IMR-90 (cell line): ENCODE results near the gene TACC2. TPM values are rescaled to one million over a fixed set of nuclear protein-coding genes. Genes with fewer than 3 reads are reported as not detected.

Experiments
- ATAC-seq: fragments of 200-7000 bp; cut with Tn5 transposase; 2 replicates; pipeline ENCODE4 v1.9.1; 2020; ENCODE audit warnings: low read depth, mild to moderate bottlenecking, moderate library complexity
- BruUV-seq: library from RNA; stranded (reverse); fragments of 400-500 nt; replicated peaks from 2 replicates; lab custom pipeline; 2021; lab: Mats Ljungman, UMichigan
- CTCF ChIA-PET: fragments of 300-600 bp; formaldehyde crosslinking; extraction: SDS; loops from one replicate; lab custom pipeline; 2021; ENCODE audit warnings: antibody characterized with exemption; lab: Yijun Ruan, JAX
- POLR2A ChIA-PET: fragments of 300-600 bp; sonication (Branson Sonifier 250); formaldehyde crosslinking; loops from one replicate; lab custom pipeline; 2022; ENCODE audit warnings: antibody characterized with exemption; ENCODE audit not compliant: unreplicated experiment; lab: Charles Lee
- DNase-seq: peaks from one replicate; pipeline ENCODE4 v3.0.0; 2013
- H2AFZ ChIP-seq: replicated peaks from 2 replicates; pipeline ENCODE3; 2013; ENCODE audit warnings: low read length, mild to moderate bottlenecking; ENCODE audit not compliant: poor library complexity
- H2AK5ac ChIP-seq: 2 replicates; pipeline ENCODE4 v1.6.1; 2013; ENCODE audit warnings: low read depth, low read length, inconsistent platforms
- H2AK9ac ChIP-seq: replicated peaks from 2 replicates; pipeline ENCODE3; 2013; ENCODE audit warnings: mild to moderate bottlenecking, low read depth, low read length, moderate library complexity; ENCODE audit not compliant: poor library complexity
- H2BK120ac ChIP-seq: 2 replicates; pipeline ENCODE4 v1.6.1; 2013; ENCODE audit warnings: low read depth, low read length, inconsistent platforms
- H2BK15ac ChIP-seq: 3 replicates; pipeline ENCODE4 v1.6.1; 2013; ENCODE audit warnings: low read depth, low read length, inconsistent platforms
- H2BK20ac ChIP-seq: 2 replicates; pipeline ENCODE4 v1.6.1; 2013; ENCODE audit warnings: low read depth, mild to moderate bottlenecking, inconsistent platforms, low read length, moderate library complexity
- H2BK5ac ChIP-seq: 2 replicates; pipeline ENCODE4 v1.6.1; 2013; ENCODE audit warnings: mild to moderate bottlenecking, low read depth, low read length, inconsistent platforms; ENCODE audit not compliant: poor library complexity, severe bottlenecking
- H3K14ac ChIP-seq: replicated peaks from 2 replicates; pipeline ENCODE4 v1.6.1; 2013; ENCODE audit warnings: low read depth, low read length, inconsistent platforms
- H3K18ac ChIP-seq: 2 replicates; pipeline ENCODE4 v1.6.1; 2013; ENCODE audit warnings: low read depth, low read length, control low read depth
- H3K23ac ChIP-seq: 2 replicates; pipeline ENCODE4 v1.6.1; 2013; ENCODE audit warnings: low read depth, low read length, inconsistent platforms
- H3K27ac ChIP-seq: 2 replicates; pipeline ENCODE4 v1.5.1; 2013; ENCODE audit warnings: mild to moderate bottlenecking, control low read depth, low read length; ENCODE audit not compliant: insufficient read depth
- H3K27me3 ChIP-seq: 2 replicates; pipeline ENCODE4 v1.6.1; 2013; ENCODE audit warnings: low read length; ENCODE audit not compliant: control insufficient read depth, insufficient read depth
- H3K36me3 ChIP-seq: 2 replicates; pipeline ENCODE4 v1.6.1; 2013; ENCODE audit warnings: low read length, mixed read lengths; ENCODE audit not compliant: control insufficient read depth, insufficient read depth
- H3K4ac ChIP-seq: 2 replicates; pipeline ENCODE4 v1.6.1; 2013; ENCODE audit warnings: low read depth, low read length, inconsistent platforms
- H3K4me1 ChIP-seq: 2 replicates; pipeline ENCODE4 v1.6.1; 2013; ENCODE audit warnings: low read length, mixed read lengths; ENCODE audit not compliant: control insufficient read depth, insufficient read depth
- H3K4me2 ChIP-seq: 2 replicates; pipeline ENCODE4 v1.6.1; 2013; ENCODE audit warnings: low read depth, mild to moderate bottlenecking, control low read depth, low read length, moderate library complexity
- H3K4me3 ChIP-seq: 2 replicates; pipeline ENCODE4 v1.5.1; 2013; ENCODE audit warnings: low read depth, mild to moderate bottlenecking, control low read depth, low read length, moderate library complexity; ENCODE audit not compliant: insufficient read depth
- H3K56ac ChIP-seq: 2 replicates; pipeline ENCODE4 v1.6.1; 2013; ENCODE audit warnings: low read length, inconsistent platforms; ENCODE audit not compliant: insufficient read depth; ENCODE audit errors: extremely low read depth
- H3K79me1 ChIP-seq, 2 experiments: 2 replicates each; pipeline ENCODE4 v1.6.1; 2013; ENCODE audit warnings: low read length in 2 of 2, inconsistent platforms in 1 of 2, low read depth in 1 of 2
- H3K9ac ChIP-seq: 2 replicates; pipeline ENCODE4 v1.6.1; 2013; ENCODE audit warnings: low read depth, low read length, control low read depth
- H3K9me1 ChIP-seq: 2 replicates; pipeline ENCODE4 v1.6.1; 2013; ENCODE audit warnings: low read length, inconsistent platforms; ENCODE audit not compliant: insufficient read depth
- H3K9me3 ChIP-seq: 2 replicates; pipeline ENCODE4 v1.6.1; 2013; ENCODE audit warnings: low read length; ENCODE audit not compliant: control insufficient read depth, insufficient read depth
- H4K20me1 ChIP-seq: 2 replicates; pipeline ENCODE4 v1.6.1; 2013; ENCODE audit warnings: low read length, inconsistent platforms; ENCODE audit not compliant: insufficient read depth
- H4K5ac ChIP-seq: 2 replicates; pipeline ENCODE4 v1.6.1; 2013; ENCODE audit warnings: mild to moderate bottlenecking, low read depth, low read length, control low read depth
- H4K8ac ChIP-seq, 2 experiments: 2 replicates each; pipeline ENCODE4 v1.6.1; 2013; ENCODE audit warnings: low read depth in 2 of 2, low read length in 2 of 2, control low read depth in 1 of 2, inconsistent platforms in 1 of 2
- H4K91ac ChIP-seq: 2 replicates; pipeline ENCODE4 v1.6.1; 2013; ENCODE audit warnings: low read depth, low read length, inconsistent platforms; ENCODE audit not compliant: insufficient read depth
- CEBPB ChIP-seq: IDR thresholded peaks from 2 replicates; pipeline ENCODE4 v1.6.1; 2012; ENCODE audit warnings: low read depth, low read length, improper control_type of control experiment
- CHD1 ChIP-seq: IDR thresholded peaks from 2 replicates; pipeline ENCODE4 v1.6.1; 2012; ENCODE audit warnings: low read depth, low read length, improper control_type of control experiment
- FOS ChIP-seq: fragments of 150-350 bp; IDR thresholded peaks from 2 replicates; pipeline ENCODE4 v1.6.1; 2016; ENCODE audit warnings: low read depth, low read length
- NFE2L2 ChIP-seq: fragments of 150-350 bp; IDR thresholded peaks from 2 replicates; pipeline ENCODE4 v1.6.1; 2016; ENCODE audit warnings: low read depth, mild to moderate bottlenecking, low read length
- POLR2A ChIP-seq: IDR thresholded peaks from 2 replicates; pipeline ENCODE4 v1.6.1; 2012; ENCODE audit warnings: mild to moderate bottlenecking, low read depth, low read length
- WGBS, 2 experiments: methylation state at CpG; one replicate each; pipeline versions ENCODE4 v1.1.5 to v1.1.7; 2013; ENCODE audit warnings: missing lambda C conversion rate in 2 of 2; ENCODE audit not compliant: insufficient read length in 1 of 2; ENCODE audit errors: extremely low coverage in 2 of 2; 5-methylcytosine and 5-hydroxymethylcytosine counted together
- dilution Hi-C: fragments of 300-500 bp; cut with HindIII; formaldehyde crosslinking; loops from one replicate; pipeline ENCODE4 v1.14.3; 2018; ENCODE audit warnings: low sequenced_read_pairs; ENCODE audit not compliant: unreplicated experiment
- in situ Hi-C: fragments of 300-500 bp; cut with MboI; formaldehyde crosslinking; loops from 3 replicates; pipeline ENCODE4 v1.14.3; 2019; ENCODE audit warnings: low sequenced_read_pairs, inconsistent platforms, mixed read lengths
- intact Hi-C: fragments of 100-400 bp; cut with micrococcal nuclease; formaldehyde crosslinking; loops from 2 replicates; pipeline ENCODE4 v1.10.0; 2022
- polyA plus RNA-seq, 3 experiments: library from polyadenylated mRNA; depleted of rRNA; stranded (reverse); fragments of >200 nt; gene quantifications; 2 replicates each; pipeline ENCODE4 v1.2.3, GENCODE V29; 2012; ENCODE audit warnings: low replicate concordance in 1 of 3
- total RNA-seq: library from RNA; depleted of rRNA; stranded (reverse); fragments of >200 nt; gene quantifications from 2 replicates; pipeline ENCODE4 v1.2.3, GENCODE V29; 2012
- TF ChIP-seq, protein P1 (sequence below): fragments of 150-350 bp; IDR thresholded peaks from 2 replicates; pipeline ENCODE4 v1.6.1; 2016; ENCODE audit warnings: low read depth, mild to moderate bottlenecking, low read length, moderate library complexity, borderline replicate concordance
- TF ChIP-seq, protein P2 (sequence below): conservative IDR thresholded peaks from 2 replicates; pipeline ENCODE4 v1.5.1; 2012; ENCODE audit warnings: mild to moderate bottlenecking, low read depth, low read length, improper control_type of control experiment

TACC2 gene
- total and polyA plus RNA-seq, 2 of the 4 experiments (the other 2 are of a cell fraction) = 2.9 to 15.4 TPM

- Histone ChIP-seq H2BK120ac (no peak overlapping the region), H4K20me1 (no peaks in the 10 kb centered on the region), H2AK5ac (no peak overlapping the region), H4K8ac (no peak overlapping the region), H3K18ac (no peak overlapping the region), H2AK9ac (no peak overlapping the region), H3K4ac (no peak overlapping the region), H3K79me1 (no peaks in the 10 kb centered on the region), H3K27ac (no peak overlapping the region), H4K91ac (no peak overlapping the region), H3K23ac (no peak overlapping the region), H2BK5ac (no peak overlapping the region), H3K4me2 (no peak overlapping the region), H4K5ac (no peak overlapping the region), H3K9me1 (no peaks in the 10 kb centered on the region), H3K9ac (no peak overlapping the region), H3K36me3 (no peaks in the 10 kb centered on the region; the same call in 1 of the 2 replicates), H2BK20ac (no peak overlapping the region), H3K27me3 (no peaks in the 10 kb centered on the region), H2BK15ac (no peak overlapping the region), H3K4me3 (no peak overlapping the region), H3K4me1 (peaks cover 6% of the 10 kb centered on the region; the same call in 1 of the 2 replicates), H3K9me3 (no peaks in the 10 kb centered on the region), H3K56ac (no peak overlapping the region), H3K14ac (no peak overlapping the region), H2AFZ (no peak overlapping the region)
- intact Hi-C loops (no loop called here), in situ Hi-C loops (no loop called here), dilution Hi-C loops (no loop called here)
- ATAC-seq (no peak), DNase-seq (no peak)
- CTCF ChIA-PET = no interaction called here
- BruUV-seq = no TSS peak
- 93% methylated on average over 2 of the region's 3 CpGs; no CpG with 5 or more reads in 1 of the 2 experiments for WGBS, 2 experiments
- POLR2A ChIA-PET = no interaction called here
- TF ChIP-seq CEBPB (no peak), POLR2A (no peak), FOS (no peak), NFE2L2 (no peak), CHD1 (no peak)
- TF ChIP-seq, protein P1, sequence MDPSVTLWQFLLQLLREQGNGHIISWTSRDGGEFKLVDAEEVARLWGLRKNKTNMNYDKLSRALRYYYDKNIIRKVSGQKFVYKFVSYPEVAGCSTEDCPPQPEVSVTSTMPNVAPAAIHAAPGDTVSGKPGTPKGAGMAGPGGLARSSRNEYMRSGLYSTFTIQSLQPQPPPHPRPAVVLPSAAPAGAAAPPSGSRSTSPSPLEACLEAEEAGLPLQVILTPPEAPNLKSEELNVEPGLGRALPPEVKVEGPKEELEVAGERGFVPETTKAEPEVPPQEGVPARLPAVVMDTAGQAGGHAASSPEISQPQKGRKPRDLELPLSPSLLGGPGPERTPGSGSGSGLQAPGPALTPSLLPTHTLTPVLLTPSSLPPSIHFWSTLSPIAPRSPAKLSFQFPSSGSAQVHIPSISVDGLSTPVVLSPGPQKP = no peak
- TF ChIP-seq, protein P2, sequence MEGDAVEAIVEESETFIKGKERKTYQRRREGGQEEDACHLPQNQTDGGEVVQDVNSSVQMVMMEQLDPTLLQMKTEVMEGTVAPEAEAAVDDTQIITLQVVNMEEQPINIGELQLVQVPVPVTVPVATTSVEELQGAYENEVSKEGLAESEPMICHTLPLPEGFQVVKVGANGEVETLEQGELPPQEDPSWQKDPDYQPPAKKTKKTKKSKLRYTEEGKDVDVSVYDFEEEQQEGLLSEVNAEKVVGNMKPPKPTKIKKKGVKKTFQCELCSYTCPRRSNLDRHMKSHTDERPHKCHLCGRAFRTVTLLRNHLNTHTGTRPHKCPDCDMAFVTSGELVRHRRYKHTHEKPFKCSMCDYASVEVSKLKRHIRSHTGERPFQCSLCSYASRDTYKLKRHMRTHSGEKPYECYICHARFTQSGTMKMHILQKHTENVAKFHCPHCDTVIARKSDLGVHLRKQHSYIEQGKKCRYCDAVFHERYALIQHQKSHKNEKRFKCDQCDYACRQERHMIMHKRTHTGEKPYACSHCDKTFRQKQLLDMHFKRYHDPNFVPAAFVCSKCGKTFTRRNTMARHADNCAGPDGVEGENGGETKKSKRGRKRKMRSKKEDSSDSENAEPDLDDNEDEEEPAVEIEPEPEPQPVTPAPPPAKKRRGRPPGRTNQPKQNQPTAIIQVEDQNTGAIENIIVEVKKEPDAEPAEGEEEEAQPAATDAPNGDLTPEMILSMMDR = no peak
Observed at GRCh38 chr10:122257041-122257440, 268.1 kb downstream of the TACC2 start.
